ENCODE measurements around the gene COX5A. TPM values are rescaled to one million over a fixed set of nuclear protein-coding genes. Genes with fewer than 3 reads are reported as not detected.
A peak's percentile ranks its signal among the peaks of the same experiment; 100 is the strongest.

COX5A gene
- total and polyA plus RNA-seq, 2 of the 13 experiments (the other 11 are each of a cell fraction or from before 2014, with no cell fraction given) = 158 to 218 TPM

GRCh38 chr15:74937590-74938371 lies at the start of gene COX5A (continued):
- TF ChIP-seq ZNF281 (CRISPR knock-in tag; IDR thresholded peaks at IDR 0.05; ENCODE audit: borderline replicate concordance) (0 out of 2 replicates have a peak, but pooled peaks have one; percentile 6), ZNF724P (CRISPR knock-in tag; IDR thresholded peaks at IDR 0.05; ENCODE audit: borderline replicate concordance) (peak; percentile 93; the same call in 1 of the 2 replicates), IRX3 (CRISPR knock-in tag; IDR thresholded peaks at IDR 0.05; ENCODE audit: borderline replicate concordance, low read depth) (peak; percentile 91; the same call in 1 of the 2 replicates), GLI4 (CRISPR knock-in tag; IDR thresholded peaks at IDR 0.05; ENCODE audit: borderline replicate concordance) (no peak; the same call in 1 of the 2 replicates), ERF (CRISPR knock-in tag; IDR thresholded peaks at IDR 0.05) (peak; percentile 87; the same call in 1 of the 2 replicates), ZNF557 (CRISPR knock-in tag; IDR thresholded peaks at IDR 0.05) (no peak), DNMT3B (CRISPR knock-in tag; conservative IDR thresholded peaks at IDR 0.05) (no peak), IKZF4 (CRISPR knock-in tag; IDR thresholded peaks at IDR 0.05; ENCODE audit: borderline replicate concordance, low read depth, not compliant biosample characterization) (no peak), HMGA1 (CRISPR knock-in tag; conservative IDR thresholded peaks at IDR 0.05) (no peak), CHD2 (IDR thresholded peaks at IDR 0.05; ENCODE audit: low read depth, low read length) (peak; percentile 13; the same call in 1 of the 2 replicates), FLYWCH1 (CRISPR knock-in tag; IDR thresholded peaks at IDR 0.05) (no peak; the same call in 1 of the 2 replicates), KDM4B (CRISPR knock-in tag; IDR thresholded peaks at IDR 0.05) (no peak), EEA1 (CRISPR knock-in tag; IDR thresholded peaks at IDR 0.05; ENCODE audit: borderline replicate concordance) (0 out of 2 replicates have a peak, but pooled peaks have one; percentile 24), ZNF101 (CRISPR knock-in tag; IDR thresholded peaks at IDR 0.05; ENCODE audit: borderline replicate concordance, low read depth) (0 out of 2 replicates have a peak, but pooled peaks have one; percentile 86), ZNF530 (CRISPR knock-in tag; IDR thresholded peaks at IDR 0.05; ENCODE audit: low read depth) (no peak), STAT5B (CRISPR knock-in tag; IDR thresholded peaks at IDR 0.05) (no peak; the same call in 1 of the 2 replicates), BCL3 (CRISPR knock-in tag; IDR thresholded peaks at IDR 0.05) (peak; percentile 67; the same call in 1 of the 2 replicates), ZNF746 (CRISPR knock-in tag; IDR thresholded peaks at IDR 0.05) (peak; percentile 66; the same call in 1 of the 2 replicates), ARNT (IDR thresholded peaks at IDR 0.05) (no peak), HNRNPH1 (optimal IDR thresholded peaks at IDR 0.05; ENCODE audit: low read depth, low read length) (no peak), ZBTB10 (CRISPR knock-in tag; IDR thresholded peaks at IDR 0.05; ENCODE audit: borderline replicate concordance) (no peak), ZFY (CRISPR knock-in tag; IDR thresholded peaks at IDR 0.05) (peak; percentile 97), ZMAT5 (CRISPR knock-in tag; IDR thresholded peaks at IDR 0.05; ENCODE audit: borderline replicate concordance, low read depth) (no peak)

Data from HepG2 (cell line).